ENCODE results near the gene PRKN. TPM values are rescaled to one million over a fixed set of nuclear protein-coding genes. Genes with fewer than 3 reads are reported as not detected.

Gene PRKN
- total RNA-seq, 1 donor from 2014 or later, result 0.91 TPM

GRCh38 chr6:162620073-162620472, 107.5 kb downstream of the PRKN start:
- intact Hi-C loops (cut with micrococcal nuclease), result no loop called here

DNA sequence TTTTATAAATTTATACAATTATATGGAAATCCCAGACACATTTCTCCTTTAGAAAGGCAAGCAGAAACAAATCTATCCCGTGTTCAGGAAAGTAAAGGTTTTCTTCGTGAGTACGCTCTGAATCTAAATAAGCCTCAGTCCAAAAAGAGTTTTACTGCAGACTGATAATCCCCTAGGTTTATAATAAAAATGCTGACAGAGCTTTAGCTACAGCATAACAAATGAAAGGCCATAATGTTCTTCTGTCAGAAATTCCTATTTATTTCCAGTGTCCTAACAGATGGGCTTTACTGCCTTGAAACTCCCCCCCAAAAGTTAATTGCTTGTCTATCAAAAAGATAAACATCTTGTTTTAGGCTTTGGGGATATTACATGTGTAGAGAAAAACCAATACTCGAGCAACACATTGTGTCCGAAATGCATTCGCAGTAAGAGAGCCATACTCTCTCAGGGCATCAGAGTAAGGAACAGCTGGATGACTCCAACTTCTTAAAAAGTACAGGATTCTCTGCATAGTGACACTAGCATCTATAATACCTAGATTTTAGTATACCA, 109.0 kb downstream of the PRKN start:
- intact Hi-C loops (cut with micrococcal nuclease), result no loop called here

DNA sequence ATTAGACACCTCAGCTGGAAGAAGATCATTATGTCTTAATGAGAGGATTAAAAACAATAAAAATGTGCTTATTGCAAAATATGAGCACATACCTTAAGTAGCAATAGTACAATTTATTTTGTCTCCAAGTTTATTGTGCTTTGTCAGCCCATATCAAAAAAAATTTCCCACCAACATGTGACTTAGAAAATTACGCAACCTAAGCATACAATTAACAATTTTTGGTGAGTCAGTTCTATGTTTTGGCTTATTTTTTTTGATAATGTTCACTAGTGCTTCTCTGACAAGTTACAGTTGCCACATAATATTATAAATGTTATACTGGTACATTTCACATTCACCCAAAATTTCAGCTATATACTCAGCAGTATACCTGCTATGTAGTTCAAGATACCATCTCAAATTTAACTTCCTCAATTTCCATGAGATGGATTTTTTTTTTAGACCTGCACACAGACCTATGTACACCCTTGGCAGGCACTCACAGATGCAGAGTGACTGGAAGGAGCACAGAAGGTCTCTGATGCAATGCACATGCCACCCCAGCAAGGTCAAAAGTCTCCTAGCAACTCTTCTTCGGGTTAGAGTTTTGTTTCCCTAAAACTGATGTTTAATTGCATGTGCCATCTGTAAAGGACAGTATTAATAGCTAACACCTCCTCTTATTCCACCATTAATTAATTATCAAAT, 112.4 kb downstream of the PRKN start:
- intact Hi-C loops (cut with micrococcal nuclease), result no loop called here

DNA sequence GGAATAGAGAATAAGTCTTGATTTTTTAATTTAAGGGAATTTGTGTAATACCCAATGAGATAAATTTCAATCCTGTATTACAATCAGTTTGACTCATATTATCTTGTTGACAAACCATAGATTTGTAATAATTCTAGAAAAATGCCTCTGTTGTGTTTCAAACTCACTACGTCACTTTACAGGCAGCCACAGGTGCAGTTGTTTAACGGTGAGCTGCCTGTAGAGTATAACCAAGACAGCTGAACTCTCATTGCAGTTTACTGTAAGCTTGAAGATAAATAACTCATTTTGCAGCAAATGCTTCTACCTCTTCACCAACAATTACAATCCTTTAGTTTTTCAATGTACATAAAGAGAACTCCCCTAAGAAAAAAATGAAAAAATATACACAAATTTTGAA, 114.3 kb downstream of the PRKN start:
- intact Hi-C loops (cut with micrococcal nuclease), result no loop called here

- intact Hi-C loops (cut with micrococcal nuclease), result no loop called here
Measured at GRCh38 chr6:162612613-162613012, 115.0 kb downstream of the PRKN start.

DNA sequence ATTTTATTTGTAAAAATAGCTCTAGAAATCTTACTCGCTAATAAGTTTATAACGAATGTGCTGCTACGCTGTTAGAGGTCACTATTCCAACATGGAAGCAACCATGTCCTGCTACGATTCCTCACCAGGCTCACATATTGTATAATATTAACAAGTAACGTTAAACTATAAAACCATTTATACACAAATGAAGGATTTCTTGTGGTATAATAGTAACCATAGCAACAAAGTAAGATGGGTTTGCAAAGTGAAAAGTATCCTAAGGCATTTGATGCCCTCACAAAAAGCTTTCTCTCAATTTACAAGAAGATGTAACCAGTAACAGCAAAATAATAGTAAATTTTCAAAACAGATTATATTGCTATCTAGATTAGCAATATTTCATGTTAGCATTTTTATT, 117.2 kb downstream of the PRKN start:
- intact Hi-C loops (cut with micrococcal nuclease), result no loop called here

- intact Hi-C loops (cut with micrococcal nuclease), result no loop called here
Measured at GRCh38 chr6:162605881-162606280, 121.7 kb downstream of the PRKN start.

- intact Hi-C loops (cut with micrococcal nuclease), result no loop called here
Measured at GRCh38 chr6:162603231-162604015, 124.1 kb downstream of the PRKN start.

- intact Hi-C loops (cut with micrococcal nuclease), result no loop called here
Measured at GRCh38 chr6:162602759-162603158, 124.8 kb downstream of the PRKN start.

DNA sequence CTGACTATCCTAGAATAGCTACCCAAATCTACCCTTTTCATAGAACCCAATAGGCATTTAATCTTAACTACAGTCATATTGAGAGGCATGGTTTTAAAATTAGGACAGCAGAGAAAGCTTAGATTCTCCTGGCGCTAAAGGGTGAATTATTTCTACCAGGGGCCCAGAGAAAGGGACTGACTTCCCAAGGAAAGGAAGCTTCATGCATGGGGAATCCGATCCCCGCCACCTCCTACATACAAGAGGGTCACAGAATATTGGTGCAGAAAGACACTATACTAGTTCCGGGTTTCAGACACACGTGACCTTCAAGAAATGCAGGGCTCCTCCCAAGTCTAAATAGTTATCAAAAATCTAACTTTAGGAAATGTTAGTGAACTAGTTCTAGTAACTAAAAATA, 130.9 kb downstream of the PRKN start:
- intact Hi-C loops (cut with micrococcal nuclease), result no loop called here

DNA sequence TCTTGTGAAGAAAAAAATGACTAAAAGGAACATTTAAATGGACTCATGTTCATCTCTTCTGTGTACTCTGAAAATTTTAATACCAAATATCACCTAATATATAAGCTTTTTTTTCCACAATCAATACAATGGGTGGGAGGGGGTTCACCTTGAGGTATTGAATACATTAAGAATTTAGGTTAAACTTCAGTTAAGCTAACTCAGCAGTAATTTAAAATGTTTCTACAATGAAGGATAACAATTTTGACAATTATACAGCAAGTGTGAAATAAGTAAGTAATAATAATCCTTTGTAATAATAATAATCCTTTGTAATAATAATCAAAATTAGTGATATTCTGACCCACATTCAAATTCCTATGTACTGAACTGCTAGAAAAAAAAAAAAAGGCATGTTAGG, 136.0 kb downstream of the PRKN start:
- intact Hi-C loops (cut with micrococcal nuclease), result no loop called here

DNA sequence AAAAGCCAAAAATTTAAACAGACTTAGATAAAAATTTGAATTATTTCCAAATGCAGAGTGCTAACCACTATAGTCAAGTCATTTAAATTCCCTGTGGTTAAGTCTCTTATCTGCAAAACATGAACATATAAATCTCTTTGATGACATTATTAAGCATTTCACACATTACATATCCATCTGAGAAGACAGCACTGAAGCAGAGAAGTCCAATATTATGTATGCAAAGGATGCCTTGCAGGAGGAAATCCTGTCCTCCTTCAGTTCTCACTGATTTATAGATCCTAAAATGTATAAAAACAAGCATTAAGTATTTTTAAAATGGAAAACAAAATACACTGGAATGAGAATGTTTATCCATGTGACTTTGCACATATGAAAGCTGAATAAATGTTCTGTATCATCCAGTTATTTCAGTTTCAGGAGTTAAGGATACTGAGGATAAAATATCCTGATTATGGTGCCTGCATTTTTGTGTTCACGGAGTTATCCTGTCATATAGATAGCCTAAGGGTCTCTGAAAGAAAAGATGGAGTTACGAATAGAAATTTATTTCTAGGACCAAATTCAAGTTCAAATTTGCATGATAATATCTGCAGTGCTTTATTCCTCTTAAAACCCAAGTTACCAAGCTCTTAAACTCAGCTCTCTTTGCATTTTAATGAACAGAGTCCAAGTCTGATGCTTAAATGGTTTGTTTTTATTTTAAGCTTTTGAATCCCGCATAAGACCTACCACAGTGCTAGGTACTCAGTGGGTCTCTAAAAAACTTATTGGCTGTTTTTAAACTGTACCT, 145.4 kb downstream of the PRKN start:
- intact Hi-C loops (cut with micrococcal nuclease), result no loop called here

DNA sequence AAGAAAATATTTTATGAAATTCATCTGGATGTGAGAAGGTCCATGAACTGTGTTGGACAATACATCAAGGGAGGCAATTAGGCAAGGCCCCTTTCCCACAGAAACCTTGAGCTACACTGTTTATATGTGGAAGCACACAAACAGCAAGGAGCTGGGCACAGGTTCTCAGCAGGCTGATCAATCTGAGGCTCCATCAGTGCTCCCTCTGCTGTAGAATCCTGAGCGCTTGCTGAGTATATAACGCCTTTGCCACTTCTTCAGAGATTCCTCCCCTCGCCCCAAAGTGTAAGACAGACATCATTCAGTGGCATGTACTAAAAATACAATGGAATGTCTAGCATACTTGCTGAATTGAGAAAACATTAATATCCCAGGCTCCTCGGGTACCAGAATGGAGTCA, 146.9 kb downstream of the PRKN start:
- intact Hi-C loops (cut with micrococcal nuclease), result no loop called here

- intact Hi-C loops (cut with micrococcal nuclease), result no loop called here
Measured at GRCh38 chr6:162576016-162576415, 151.6 kb downstream of the PRKN start.

- intact Hi-C loops (cut with micrococcal nuclease), result no loop called here
Measured at GRCh38 chr6:162572240-162572639, 155.3 kb downstream of the PRKN start.

DNA sequence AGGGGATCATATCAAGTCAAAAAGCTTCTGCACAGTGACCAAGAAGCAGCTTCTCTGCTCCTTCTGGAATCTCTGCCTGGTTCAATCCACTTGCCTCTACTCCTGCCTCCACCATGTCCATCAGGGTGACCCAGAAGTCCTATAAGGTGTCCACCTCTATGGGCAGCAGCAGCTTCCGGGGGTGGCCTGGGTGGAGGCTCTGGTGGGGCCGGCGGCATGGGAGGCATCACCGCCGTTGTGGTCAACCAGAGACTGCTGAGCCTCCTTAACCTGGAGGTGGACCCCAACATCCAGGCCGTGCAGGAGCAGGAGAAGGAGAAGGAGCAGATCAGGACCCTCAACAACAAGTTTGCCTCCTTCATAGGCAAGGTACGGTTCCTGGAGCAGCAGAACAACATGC, 159.3 kb downstream of the PRKN start:
- intact Hi-C loops (cut with micrococcal nuclease), result no loop called here

GRCh38 chr6:162562041-162562440, 165.5 kb downstream of the PRKN start:
- intact Hi-C loops (cut with micrococcal nuclease), result no loop called here

- intact Hi-C loops (cut with micrococcal nuclease), result no loop called here
Measured at GRCh38 chr6:162560891-162561290, 166.7 kb downstream of the PRKN start.

DNA sequence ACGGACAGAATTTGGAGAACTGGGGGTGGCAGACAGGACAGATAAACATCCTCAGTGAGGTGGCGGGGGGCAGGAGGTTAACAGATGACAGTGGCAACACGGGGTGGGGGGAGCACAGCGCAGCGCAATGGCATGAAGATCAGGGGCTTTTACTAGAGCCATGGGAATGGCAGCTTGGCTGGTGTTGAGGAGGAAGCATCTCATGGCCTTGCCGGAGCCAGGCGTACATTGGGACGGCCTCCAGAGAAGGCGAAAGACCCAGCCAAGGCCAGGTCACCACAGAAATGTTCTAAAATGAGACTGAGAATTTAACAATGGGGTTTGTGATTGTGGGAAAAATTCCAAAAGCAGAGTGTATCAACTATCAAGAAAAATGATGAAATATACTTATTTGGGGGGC, 173.0 kb downstream of the PRKN start:
- intact Hi-C loops (cut with micrococcal nuclease), result no loop called here

GRCh38 chr6:162546905-162547304, 180.7 kb downstream of the PRKN start:
- intact Hi-C loops (cut with micrococcal nuclease), result no loop called here

GRCh38 chr6:162543221-162543620, 184.3 kb downstream of the PRKN start:
- intact Hi-C loops (cut with micrococcal nuclease), result no loop called here
